Activated CD8-positive, alpha-beta memory T cell treated with anti-CD3 and anti-CD28 coated beads for 48 hours (primary cell): Measurements from ENCODE around the gene GH1.
"Not testable (repeated sequence)": the region's sequence is repeated elsewhere in the genome, so short reads cannot be mapped to it uniquely, and the experiment has no call there.

Experiments
- DNase-seq, 3 experiments: peaks; one replicate each; pipeline ENCODE4 v3.0.0-alpha.2; 2020; ENCODE audit warnings: low read depth in 2 of 3, low spot score in 2 of 3

The GH1 gene

DNA sequence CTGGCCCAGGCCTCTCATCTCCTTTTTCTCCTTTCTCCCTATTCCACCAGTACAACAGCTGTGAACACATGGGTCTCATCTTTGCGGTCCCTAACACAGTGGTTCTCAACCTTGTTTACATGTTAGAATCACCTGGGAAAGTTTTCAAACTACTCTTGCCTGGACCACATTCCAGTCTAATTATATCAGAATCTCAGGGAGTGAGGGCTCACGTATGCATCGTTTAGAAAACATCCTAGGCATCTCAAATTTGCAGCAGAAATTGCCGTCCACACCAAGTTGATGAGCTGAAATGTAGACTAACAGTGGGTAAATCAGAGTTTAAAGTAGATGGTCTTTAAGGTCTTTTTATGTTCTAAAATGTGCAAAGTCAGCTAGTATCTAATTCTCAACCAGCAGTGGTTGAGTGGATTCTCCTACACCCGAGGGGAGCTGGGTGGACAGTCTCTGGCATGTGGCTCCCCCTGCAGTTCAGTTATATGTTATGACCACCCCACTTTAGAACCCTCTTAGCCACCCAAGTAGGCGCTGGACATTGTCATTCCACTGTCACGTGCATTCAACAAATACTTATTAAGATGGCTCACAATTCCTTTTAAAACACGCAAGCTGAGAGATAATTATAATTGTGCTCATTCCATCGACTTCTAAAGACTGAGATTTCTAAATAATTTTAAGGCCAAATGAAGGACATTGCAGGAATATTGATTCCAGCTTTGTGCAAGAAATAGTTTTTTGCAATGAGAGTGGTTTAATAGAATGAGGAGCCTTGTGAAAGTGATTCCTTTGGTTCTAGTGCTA lies 48.9 kb downstream of the GH1 start:
- not testable (repeated sequence) for DNase-seq
